ENCODE results near the gene CGAS. TPM values are rescaled to one million over a fixed set of nuclear protein-coding genes. Genes with fewer than 3 reads are reported as not detected.

The CGAS gene
- 0.24 and 0.31 TPM in 2 replicates for total RNA-seq
- long read RNA-seq, result 0 reads

DNA sequence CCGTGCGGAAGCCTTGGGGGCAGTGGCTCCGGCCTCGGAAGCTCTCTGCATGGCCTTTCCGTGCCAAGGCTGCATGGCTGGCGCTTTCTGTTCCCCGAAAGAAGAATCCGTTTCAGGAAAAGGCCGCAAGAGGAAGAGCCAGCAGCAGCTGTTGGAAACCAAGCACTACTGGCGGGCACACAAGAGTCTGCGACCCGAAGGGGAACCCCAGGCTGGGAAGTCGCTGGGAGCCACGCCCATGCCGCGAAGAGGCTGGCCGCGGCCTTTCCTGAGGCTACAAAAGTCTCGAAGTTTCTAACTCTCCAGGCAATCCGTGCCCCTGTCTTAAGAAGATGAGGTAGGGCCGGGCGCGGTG lies at the start of gene CGAS:
CGAS (minus strand) TSS at position 191 of the 355 bp plus-strand sequence; CDS start at position 75, 116 bp downstream.
- no peak within 1 kb of the TSS for H3K27ac Mint-ChIP-seq
- no peaks in the 10 kb centered on the region for H3K4me1 Mint-ChIP-seq (ENCODE audit: low read depth)
- no peaks in the 10 kb centered on the region for H3K9me3 Mint-ChIP-seq (ENCODE audit: low read depth)
- TF ChIP-seq, protein P1, sequence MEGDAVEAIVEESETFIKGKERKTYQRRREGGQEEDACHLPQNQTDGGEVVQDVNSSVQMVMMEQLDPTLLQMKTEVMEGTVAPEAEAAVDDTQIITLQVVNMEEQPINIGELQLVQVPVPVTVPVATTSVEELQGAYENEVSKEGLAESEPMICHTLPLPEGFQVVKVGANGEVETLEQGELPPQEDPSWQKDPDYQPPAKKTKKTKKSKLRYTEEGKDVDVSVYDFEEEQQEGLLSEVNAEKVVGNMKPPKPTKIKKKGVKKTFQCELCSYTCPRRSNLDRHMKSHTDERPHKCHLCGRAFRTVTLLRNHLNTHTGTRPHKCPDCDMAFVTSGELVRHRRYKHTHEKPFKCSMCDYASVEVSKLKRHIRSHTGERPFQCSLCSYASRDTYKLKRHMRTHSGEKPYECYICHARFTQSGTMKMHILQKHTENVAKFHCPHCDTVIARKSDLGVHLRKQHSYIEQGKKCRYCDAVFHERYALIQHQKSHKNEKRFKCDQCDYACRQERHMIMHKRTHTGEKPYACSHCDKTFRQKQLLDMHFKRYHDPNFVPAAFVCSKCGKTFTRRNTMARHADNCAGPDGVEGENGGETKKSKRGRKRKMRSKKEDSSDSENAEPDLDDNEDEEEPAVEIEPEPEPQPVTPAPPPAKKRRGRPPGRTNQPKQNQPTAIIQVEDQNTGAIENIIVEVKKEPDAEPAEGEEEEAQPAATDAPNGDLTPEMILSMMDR (IDR thresholded peaks at IDR 0.05; ENCODE audit: unreplicated experiment), result no peak
- H3K27me3 Mint-ChIP-seq, result peaks cover 15% of the 10 kb centered on the region
- H3K36me3 Mint-ChIP-seq (ENCODE audit: insufficient read depth), result no peaks in the 10 kb centered on the region
- no peak for DNase-seq (ENCODE audit: low spot score, unreplicated experiment)
- peak within 1 kb of the TSS; percentile 33 for H3K4me3 Mint-ChIP-seq (ENCODE audit: low read depth)

DNA sequence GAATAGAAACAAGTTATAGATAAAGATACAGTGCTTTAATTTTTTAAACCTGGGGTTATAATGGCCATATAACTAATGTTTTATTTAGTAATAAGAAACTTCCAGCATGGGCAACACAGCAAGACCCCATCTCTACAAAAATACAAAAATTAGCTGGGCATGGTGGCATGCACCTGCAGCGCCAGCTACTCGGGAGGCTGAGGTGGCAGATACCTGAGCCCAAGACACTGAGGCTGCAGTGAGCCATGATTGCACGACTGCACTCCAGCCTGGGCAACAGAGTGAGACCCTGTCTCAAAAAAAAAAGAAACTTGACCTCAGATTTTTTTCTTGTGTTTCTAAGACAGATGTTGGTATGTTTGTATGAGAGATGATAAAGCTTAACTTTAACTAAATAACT lies 45.8 kb upstream of the CGAS start:
- Mint-ChIP-seq H3K9me3 (ENCODE audit: low read depth) (no peaks in the 10 kb centered on the region), H3K27me3 (no peaks in the 10 kb centered on the region), H3K4me1 (ENCODE audit: low read depth) (no peaks in the 10 kb centered on the region), H3K36me3 (ENCODE audit: insufficient read depth) (peaks cover 10% of the 10 kb centered on the region), H3K27ac (no peak overlapping the region), H3K4me3 (ENCODE audit: low read depth) (no peak overlapping the region)
- DNase-seq (ENCODE audit: low spot score, unreplicated experiment), result no peak
- TF ChIP-seq, protein P1 (IDR thresholded peaks at IDR 0.05; ENCODE audit: unreplicated experiment), result no peak

DNA sequence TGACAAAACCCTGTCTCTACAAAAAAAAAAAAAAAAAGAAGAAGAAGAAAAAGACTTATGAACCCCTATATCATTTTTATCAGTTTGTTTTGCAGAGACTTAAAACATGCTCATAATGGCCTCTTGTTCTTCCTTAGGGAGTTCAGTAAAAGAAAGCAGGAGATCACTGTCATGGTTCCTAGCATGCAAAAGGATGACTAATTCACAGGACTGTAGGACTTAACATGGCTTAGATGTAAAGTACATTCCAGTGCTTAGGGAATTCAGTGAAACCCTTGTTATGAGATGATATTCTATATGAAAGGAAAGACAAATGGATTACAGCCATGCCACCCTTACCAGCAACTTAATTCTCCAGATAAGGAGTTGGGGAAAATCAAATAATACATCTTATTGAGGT lies 39.3 kb upstream of the CGAS start:
- TF ChIP-seq, protein P1 (IDR thresholded peaks at IDR 0.05; ENCODE audit: unreplicated experiment), result no peak
- Mint-ChIP-seq H3K27me3 (no peaks in the 10 kb centered on the region), H3K36me3 (ENCODE audit: insufficient read depth) (peaks cover 35% of the 10 kb centered on the region), H3K9me3 (ENCODE audit: low read depth) (no peaks in the 10 kb centered on the region), H3K4me1 (ENCODE audit: low read depth) (no peaks in the 10 kb centered on the region), H3K4me3 (ENCODE audit: low read depth) (no peak overlapping the region), H3K27ac (no peak overlapping the region)
- DNase-seq (ENCODE audit: low spot score, unreplicated experiment), result no peak

DNA sequence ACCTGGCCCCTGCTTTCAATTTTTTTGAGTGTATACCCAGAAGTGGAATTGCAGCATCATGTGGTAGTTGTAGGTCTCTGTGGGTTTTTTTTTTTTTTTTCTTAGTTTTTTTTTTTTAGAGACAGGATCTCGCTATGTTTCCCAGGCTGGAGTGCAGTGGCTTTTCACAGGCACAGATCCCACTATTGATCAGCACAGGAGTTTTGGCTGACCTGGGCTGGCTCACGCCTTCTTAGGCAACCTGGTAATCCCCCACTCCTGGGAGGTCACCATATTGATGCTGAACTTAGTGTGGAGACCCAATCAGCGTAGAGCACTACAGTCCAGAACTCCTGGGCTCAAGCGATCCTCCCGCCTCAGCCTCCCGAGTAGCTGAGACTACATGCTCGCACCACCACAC lies 35.4 kb upstream of the CGAS start:
- Mint-ChIP-seq H3K27ac (no peak overlapping the region), H3K9me3 (ENCODE audit: low read depth) (no peaks in the 10 kb centered on the region), H3K4me3 (ENCODE audit: low read depth) (no peak overlapping the region), H3K27me3 (no peaks in the 10 kb centered on the region), H3K36me3 (ENCODE audit: insufficient read depth) (peaks cover 38% of the 10 kb centered on the region), H3K4me1 (ENCODE audit: low read depth) (no peaks in the 10 kb centered on the region)
- no peak for DNase-seq (ENCODE audit: low spot score, unreplicated experiment)
- TF ChIP-seq, protein P1 (IDR thresholded peaks at IDR 0.05; ENCODE audit: unreplicated experiment), result no peak

DNA sequence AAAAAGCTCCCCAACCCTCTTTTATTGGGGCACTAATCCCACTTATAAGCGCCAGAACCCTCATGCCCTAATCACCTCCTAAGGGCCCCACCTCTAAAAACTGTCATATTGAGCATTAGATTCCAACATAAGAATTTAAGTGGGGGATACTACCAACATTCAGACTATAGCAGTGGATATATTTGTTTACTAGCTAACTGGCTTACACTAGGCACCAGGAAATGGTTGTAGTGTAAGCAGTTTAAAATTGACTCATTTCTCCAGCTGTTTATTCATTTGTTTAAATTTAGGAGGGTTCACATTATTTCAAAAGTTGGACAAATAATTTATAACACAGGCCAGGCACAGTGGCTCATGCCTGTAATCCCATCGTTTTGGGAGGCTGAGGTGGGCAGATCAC lies 32.3 kb upstream of the CGAS start:
- Mint-ChIP-seq H3K4me1 (ENCODE audit: low read depth) (peaks cover 5% of the 10 kb centered on the region), H3K36me3 (ENCODE audit: insufficient read depth) (peaks cover 34% of the 10 kb centered on the region), H3K27ac (no peak overlapping the region), H3K9me3 (ENCODE audit: low read depth) (no peaks in the 10 kb centered on the region), H3K27me3 (no peaks in the 10 kb centered on the region), H3K4me3 (ENCODE audit: low read depth) (no peak overlapping the region)
- DNase-seq (ENCODE audit: low spot score, unreplicated experiment), result no peak
- TF ChIP-seq, protein P1 (IDR thresholded peaks at IDR 0.05; ENCODE audit: unreplicated experiment), result no peak

Data from progenitor cell of endocrine pancreas (in vitro differentiated cells).